B cell (primary cell): ENCODE results near the gene KLRD1. TPM values are rescaled to one million over a fixed set of nuclear protein-coding genes. Genes with fewer than 3 reads are reported as not detected.

Source experiments
- ATAC-seq: fragments of 200-7000 bp; cut with Tn5 transposase; one replicate; pipeline ENCODE4 v1.10.0; 2021; ENCODE audit warnings: low read depth, mild to moderate bottlenecking, moderate number of reproducible peaks, moderate library complexity
- CTCF ChIA-PET: fragments of 350-600 bp; sonication (Branson Sonifier 250); formaldehyde crosslinking; loops from one replicate; lab custom pipeline; 2021; ENCODE audit warnings: antibody characterized with exemption, inconsistent platforms; lab: Charles Lee
- POLR2A ChIA-PET: fragments of 350-600 bp; sonication (Branson Sonifier 250); formaldehyde crosslinking; loops from one replicate; lab custom pipeline; 2021; ENCODE audit warnings: antibody characterized with exemption; lab: Charles Lee
- DNase-seq: peaks from one replicate; pipeline ENCODE4 v3.0.0; 2013
- H2AFZ ChIP-seq: 2 replicates; pipeline ENCODE4 v1.6.1; 2012; ENCODE audit warnings: mild to moderate bottlenecking, low read depth, low read length; ENCODE audit not compliant: insufficient read depth, poor library complexity, severe bottlenecking
- H3K27ac ChIP-seq, 2 donors: 1 replicate in 1 of 2; 2 replicates in 1 of 2; pipeline ENCODE4 v1.5.1; 2012 to 2013; ENCODE audit warnings: low read length in 2 of 2, mild to moderate bottlenecking in 2 of 2, moderate library complexity in 1 of 2
- H3K27me3 ChIP-seq, 4 experiments: fragments of 200-600 bp in 1 of 4; sonication (generic) in 1 of 4; replicated peaks in 1 of 4; 1 replicate in 2 of 4; 2 replicates in 2 of 4; pipeline versions ENCODE4 v1.6.1 to v1.7.0; 2013 to 2016; ENCODE audit warnings: low read length in 3 of 4, mild to moderate bottlenecking in 2 of 4, mixed read lengths in 1 of 4, moderate library complexity in 1 of 4; ENCODE audit not compliant: insufficient read depth in 4 of 4, control insufficient read depth in 3 of 4; ENCODE audit errors: control extremely low read depth in 1 of 4
- H3K36me3 ChIP-seq, 2 experiments: replicated peaks in 1 of 2; 1 replicate in 1 of 2; 2 replicates in 1 of 2; pipeline versions ENCODE4 v1.6.1 to v1.7.1; 2013; ENCODE audit warnings: low read length in 1 of 2; ENCODE audit not compliant: insufficient read depth in 2 of 2, control insufficient read depth in 1 of 2; ENCODE audit errors: control extremely low read depth in 1 of 2, extremely low read depth in 1 of 2
- H3K4me1 ChIP-seq, 2 donors: fragments of 200-600 bp in 1 of 2; sonication (generic) in 1 of 2; 1 replicate in 1 of 2; 2 replicates in 1 of 2; pipeline versions ENCODE4 v1.5.1 to v1.6.1; 2013 to 2017; ENCODE audit warnings: low read length in 2 of 2; ENCODE audit not compliant: control insufficient read depth in 2 of 2, insufficient read depth in 2 of 2
- H3K4me2 ChIP-seq: replicated peaks from 2 replicates; pipeline ENCODE3; 2012; ENCODE audit warnings: mild to moderate bottlenecking, low read depth, low read length; ENCODE audit not compliant: poor library complexity, severe bottlenecking
- H3K4me3 ChIP-seq, 5 experiments: fragments of 200-600 bp in 1 of 5; sonication (generic) in 1 of 5; 1 replicate in 3 of 5; 2 replicates in 2 of 5; pipeline versions ENCODE4 v1.5.1 to v1.7.0; 2011 to 2016; ENCODE audit warnings: low read length in 4 of 5, mild to moderate bottlenecking in 4 of 5, low read depth in 2 of 5, control low read depth in 1 of 5, moderate library complexity in 1 of 5; ENCODE audit not compliant: insufficient read depth in 1 of 5; ENCODE audit errors: control extremely low read depth in 1 of 5, extremely low read depth in 1 of 5
- H3K79me2 ChIP-seq: fragments of 200-600 bp; sonication (generic); one replicate; pipeline ENCODE4 v1.6.0; 2016; ENCODE audit warnings: low read length; ENCODE audit not compliant: control insufficient read depth, insufficient read depth
- H3K9ac ChIP-seq: fragments of 200-600 bp; sonication (generic); 2 replicates; pipeline ENCODE4 v1.6.1; 2017; ENCODE audit warnings: mild to moderate bottlenecking, low read length, moderate library complexity
- H3K9me3 ChIP-seq, 3 donors: one replicate each; pipeline versions ENCODE4 v1.6.1 to v1.7.1; 2013; ENCODE audit warnings: low read length in 2 of 3; ENCODE audit not compliant: control insufficient read depth in 2 of 3, insufficient read depth in 1 of 3; ENCODE audit errors: control extremely low read depth in 1 of 3
- H4K20me1 ChIP-seq: 2 replicates; pipeline ENCODE4 v1.6.0; 2012; ENCODE audit warnings: mild to moderate bottlenecking, low read length; ENCODE audit not compliant: insufficient read depth, control insufficient read depth, poor library complexity, severe bottlenecking
- H3K27ac Mint-ChIP-seq: one replicate; pipeline ENCODE4 v1.8.0; 2021; ENCODE audit warnings: mixed read lengths
- H3K27me3 Mint-ChIP-seq: one replicate; pipeline ENCODE4 v1.8.0; 2021; ENCODE audit warnings: mixed read lengths
- H3K4me1 Mint-ChIP-seq: one replicate; pipeline ENCODE4 v1.8.0; 2021; ENCODE audit warnings: mixed read lengths
- H3K4me3 Mint-ChIP-seq: one replicate; pipeline ENCODE4 v1.8.0; 2021; ENCODE audit warnings: mixed read lengths
- H3K9me3 Mint-ChIP-seq: one replicate; pipeline ENCODE4 v1.8.0; 2022; ENCODE audit warnings: mixed read lengths; ENCODE audit not compliant: insufficient read depth
- EZH2 ChIP-seq: IDR thresholded peaks from 2 replicates; pipeline ENCODE4 v1.6.1; 2012; ENCODE audit warnings: borderline replicate concordance, low read depth, mild to moderate bottlenecking, moderate library complexity, low read length; ENCODE audit not compliant: insufficient read depth, poor library complexity, severe bottlenecking
- WGBS: methylation state at CpG from one replicate; pipeline ENCODE4 v1.1.5; 2013; ENCODE audit warnings: missing lambda C conversion rate; ENCODE audit not compliant: insufficient coverage; 5-methylcytosine and 5-hydroxymethylcytosine counted together
- intact Hi-C: fragments of 100-400 bp; cut with micrococcal nuclease; formaldehyde crosslinking; loops from one replicate; pipeline ENCODE4 v1.10.0; 2022
- polyA plus RNA-seq: library from polyadenylated mRNA; depleted of rRNA; stranded (reverse); fragments of >200 nt; gene quantifications from 2 replicates; pipeline ENCODE4 v1.2.3, GENCODE V29; 2012
- total RNA-seq, 2 donors: library from RNA; stranded (reverse); fragments of 120-200 nt in 1 of 2; gene quantifications; 1 replicate in 1 of 2; 2 replicates in 1 of 2; pipeline versions ENCODE4 v1.2.3 to v1.2.4, GENCODE V29; 2013 to 2022
- TF ChIP-seq, protein P1 (sequence below): fragments of 200-600 bp; IDR thresholded peaks from one replicate; pipeline ENCODE4 v1.8.0; 2022; ENCODE audit warnings: antibody characterized with exemption, mild to moderate bottlenecking

Gene KLRD1
- total and polyA plus RNA-seq, 2 donors (not counting 1 experiment from before 2014, with no cell fraction given) = 0.22 to 0.32 TPM

- Mint-ChIP-seq H3K9me3 (no peaks in the 10 kb centered on the region), H3K4me3 (no peak overlapping the region), H3K4me1 (peaks cover 2% of the 10 kb centered on the region), H3K27ac (no peak overlapping the region), H3K27me3 (no peaks in the 10 kb centered on the region)
- 2% methylated on average over 13 of the region's 15 CpGs for WGBS
- H2AFZ ChIP-seq = peak overlapping the region; percentile 99
- peak overlapping the region; percentile 91 for H3K4me2 ChIP-seq
- H3K79me2 ChIP-seq = peaks cover 5% of the 10 kb centered on the region
- H3K36me3 ChIP-seq = no peaks in the 10 kb centered on the region
- H3K9ac ChIP-seq = peak overlapping the region; percentile 89
- intact Hi-C loops = loop anchor here (1.0 to 2.0 kb wide), 3 partner anchors 152 to 806 kb away; partner anchors contain the start of genes GABARAPL1, MAGOHB and SMIM10L1
- H3K27ac ChIP-seq = peak overlapping the region; percentile 91 to 93
- no peaks in the 10 kb centered on the region for H3K27me3 ChIP-seq
- ATAC-seq (peak; percentile 73), DNase-seq (peak; percentile 87)
- H3K9me3 ChIP-seq = peaks cover 0 to 4% (median 0%) of the 10 kb centered on the region in 3 donors
- peaks cover 32 to 46% of the 10 kb centered on the region in 2 donors for H3K4me1 ChIP-seq
- POLR2A ChIA-PET = interaction anchor here (0.6 to 1.3 kb wide), 2 partner anchors 48 to 248 kb away, joined by 3 read pairs; partner anchors contain the start of gene MAGOHB
- no peaks in the 10 kb centered on the region for H4K20me1 ChIP-seq
- TF ChIP-seq, protein P1, sequence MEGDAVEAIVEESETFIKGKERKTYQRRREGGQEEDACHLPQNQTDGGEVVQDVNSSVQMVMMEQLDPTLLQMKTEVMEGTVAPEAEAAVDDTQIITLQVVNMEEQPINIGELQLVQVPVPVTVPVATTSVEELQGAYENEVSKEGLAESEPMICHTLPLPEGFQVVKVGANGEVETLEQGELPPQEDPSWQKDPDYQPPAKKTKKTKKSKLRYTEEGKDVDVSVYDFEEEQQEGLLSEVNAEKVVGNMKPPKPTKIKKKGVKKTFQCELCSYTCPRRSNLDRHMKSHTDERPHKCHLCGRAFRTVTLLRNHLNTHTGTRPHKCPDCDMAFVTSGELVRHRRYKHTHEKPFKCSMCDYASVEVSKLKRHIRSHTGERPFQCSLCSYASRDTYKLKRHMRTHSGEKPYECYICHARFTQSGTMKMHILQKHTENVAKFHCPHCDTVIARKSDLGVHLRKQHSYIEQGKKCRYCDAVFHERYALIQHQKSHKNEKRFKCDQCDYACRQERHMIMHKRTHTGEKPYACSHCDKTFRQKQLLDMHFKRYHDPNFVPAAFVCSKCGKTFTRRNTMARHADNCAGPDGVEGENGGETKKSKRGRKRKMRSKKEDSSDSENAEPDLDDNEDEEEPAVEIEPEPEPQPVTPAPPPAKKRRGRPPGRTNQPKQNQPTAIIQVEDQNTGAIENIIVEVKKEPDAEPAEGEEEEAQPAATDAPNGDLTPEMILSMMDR = no peak
- TF ChIP-seq EZH2 = no peak
- CTCF ChIA-PET = interaction anchor here (0.8 to 1.9 kb wide), 4 partner anchors 127 to 212 kb away, joined by 3 to 11 read pairs (median 3); no protein-coding TSS in a partner anchor
- peak overlapping the region; percentile 72 to 98 (median 95) for H3K4me3 ChIP-seq
These were observed 57.3 kb downstream of the KLRD1 start for GRCh38 chr12:10364815-10365622.
